H9 (cell line): ENCODE data around the gene ARNT2. TPM values are rescaled to one million over a fixed set of nuclear protein-coding genes. Genes with fewer than 3 reads are reported as not detected.

ENCODE experiments used
- DNase-seq: peaks from one replicate; pipeline ENCODE4 v3.0.0-alpha.2; 2017
- H2AFZ ChIP-seq: one replicate; pipeline ENCODE4 v1.6.1; 2013; ENCODE audit warnings: mild to moderate bottlenecking, low read length, control low read depth, moderate library complexity
- H2AK5ac ChIP-seq: 2 replicates; pipeline ENCODE4 v1.6.1; 2013; ENCODE audit warnings: low read length, control low read depth, mixed read lengths; ENCODE audit not compliant: insufficient read length
- H2BK120ac ChIP-seq: one replicate; pipeline ENCODE4 v1.6.1; 2013; ENCODE audit warnings: low read depth, mild to moderate bottlenecking, low read length, control low read depth, inconsistent platforms; ENCODE audit not compliant: poor library complexity, severe bottlenecking
- H2BK12ac ChIP-seq: 2 replicates; pipeline ENCODE4 v1.6.1; 2013; ENCODE audit warnings: low read length, control low read depth, mixed read lengths, low read depth; ENCODE audit not compliant: insufficient read length
- H2BK15ac ChIP-seq: 2 replicates; pipeline ENCODE4 v1.6.1; 2013; ENCODE audit warnings: low read depth, low read length, control low read depth
- H2BK20ac ChIP-seq: one replicate; pipeline ENCODE4 v1.6.1; 2013; ENCODE audit warnings: low read depth, mild to moderate bottlenecking, low read length, control low read depth, inconsistent platforms; ENCODE audit not compliant: poor library complexity, severe bottlenecking
- H2BK5ac ChIP-seq: 2 replicates; pipeline ENCODE4 v1.6.1; 2013; ENCODE audit warnings: low read length, control low read depth, mixed read lengths; ENCODE audit not compliant: insufficient read length
- H3K14ac ChIP-seq: 2 replicates; pipeline ENCODE4 v1.6.1; 2013; ENCODE audit warnings: low read length, control low read depth; ENCODE audit not compliant: insufficient read depth
- H3K18ac ChIP-seq: 2 replicates; pipeline ENCODE4 v1.6.1; 2013; ENCODE audit warnings: low read depth, mild to moderate bottlenecking, mixed read lengths, low read length, control low read depth; ENCODE audit not compliant: insufficient read length
- H3K23ac ChIP-seq: 2 replicates; pipeline ENCODE4 v1.6.1; 2013; ENCODE audit warnings: low read length, control low read depth, mixed read lengths, low read depth; ENCODE audit not compliant: insufficient read length
- H3K23me2 ChIP-seq: 2 replicates; pipeline ENCODE4 v1.6.1; 2013; ENCODE audit warnings: low read depth, mild to moderate bottlenecking, mixed read lengths, low read length, control low read depth; ENCODE audit not compliant: insufficient read length, poor library complexity, severe bottlenecking
- H3K27ac ChIP-seq: 2 replicates; pipeline ENCODE4 v1.5.1; 2013; ENCODE audit warnings: low read length, control low read depth, mixed read lengths, low read depth; ENCODE audit not compliant: insufficient read length
- H3K27me3 ChIP-seq: 2 replicates; pipeline ENCODE4 v1.6.1; 2013; ENCODE audit warnings: low read length, control low read depth, inconsistent platforms; ENCODE audit not compliant: insufficient read depth
- H3K4ac ChIP-seq: 2 replicates; pipeline ENCODE4 v1.6.1; 2013; ENCODE audit warnings: low read depth, mild to moderate bottlenecking, control low read depth, inconsistent platforms, low read length, moderate library complexity
- H3K4me1 ChIP-seq: 2 replicates; pipeline ENCODE4 v1.6.1; 2013; ENCODE audit warnings: low read length, control low read depth, inconsistent platforms; ENCODE audit not compliant: insufficient read depth
- H3K4me2 ChIP-seq: 2 replicates; pipeline ENCODE4 v1.6.1; 2013; ENCODE audit warnings: low read length, control low read depth, mixed read lengths; ENCODE audit not compliant: insufficient read length, insufficient read depth
- H3K56ac ChIP-seq: 2 replicates; pipeline ENCODE4 v1.6.1; 2013; ENCODE audit warnings: low read depth, mild to moderate bottlenecking, mixed read lengths, low read length, control low read depth; ENCODE audit not compliant: insufficient read length
- H3K79me1 ChIP-seq: 2 replicates; pipeline ENCODE4 v1.6.1; 2013; ENCODE audit warnings: low read depth, mild to moderate bottlenecking, moderate library complexity, low read length, control low read depth, inconsistent platforms; ENCODE audit not compliant: insufficient read depth, poor library complexity, severe bottlenecking
- H3K79me2 ChIP-seq: 2 replicates; pipeline ENCODE4 v1.6.1; 2013; ENCODE audit warnings: low read length, control low read depth, inconsistent platforms; ENCODE audit not compliant: insufficient read depth
- H3K9ac ChIP-seq: 2 replicates; pipeline ENCODE4 v1.6.1; 2013; ENCODE audit warnings: low read length, control low read depth, mixed read lengths; ENCODE audit not compliant: insufficient read length; ENCODE audit errors: extremely low read depth
- H3K9me3 ChIP-seq: one replicate; pipeline ENCODE4 v1.6.1; 2013; ENCODE audit warnings: low read depth, low read length, inconsistent platforms; ENCODE audit not compliant: control insufficient read depth
- H3T11ph ChIP-seq: one replicate; pipeline ENCODE4 v1.6.1; 2013; ENCODE audit warnings: mild to moderate bottlenecking, low read length, control low read depth, inconsistent platforms
- H4K20me1 ChIP-seq: one replicate; pipeline ENCODE4 v1.6.1; 2013; ENCODE audit not compliant: control insufficient read depth, insufficient read length, insufficient read depth
- H4K5ac ChIP-seq: 2 replicates; pipeline ENCODE4 v1.6.1; 2013; ENCODE audit warnings: low read depth, mild to moderate bottlenecking, mixed read lengths, low read length, control low read depth; ENCODE audit not compliant: insufficient read length
- H4K8ac ChIP-seq: replicated peaks from 2 replicates; pipeline ENCODE4 v1.6.1; 2013; ENCODE audit warnings: low read length, control low read depth, mixed read lengths, low read depth; ENCODE audit not compliant: insufficient read length
- H4K91ac ChIP-seq: 2 replicates; pipeline ENCODE4 v1.6.1; 2013; ENCODE audit warnings: low read depth, mild to moderate bottlenecking, moderate library complexity, mixed read lengths, low read length, control low read depth; ENCODE audit not compliant: insufficient read length
- H3K27ac Mint-ChIP-seq, 3 experiments: 2 replicates in 2 of 3; 3 replicates in 1 of 3; pipeline ENCODE4 v1.8.0; 2020 to 2021; ENCODE audit warnings: mixed read lengths in 3 of 3, mild to moderate bottlenecking in 1 of 3, moderate library complexity in 1 of 3
- H3K27me3 Mint-ChIP-seq: 2 replicates; pipeline ENCODE4 v1.8.0; 2021; ENCODE audit warnings: low read depth, mild to moderate bottlenecking, moderate library complexity, mixed read lengths
- H3K36me3 Mint-ChIP-seq, 3 experiments: 2 replicates in 2 of 3; 3 replicates in 1 of 3; pipeline ENCODE4 v1.8.0; 2020 to 2021; ENCODE audit warnings: low read depth in 3 of 3, mixed read lengths in 3 of 3; ENCODE audit not compliant: insufficient read depth in 1 of 3
- H3K4me1 Mint-ChIP-seq, 2 experiments: 2 replicates each; pipeline ENCODE4 v1.8.0; 2020; ENCODE audit warnings: mixed read lengths in 2 of 2
- H3K4me3 Mint-ChIP-seq, 2 experiments: 2 replicates in 1 of 2; 3 replicates in 1 of 2; pipeline ENCODE4 v1.8.0; 2020 to 2021; ENCODE audit warnings: mild to moderate bottlenecking in 2 of 2, mixed read lengths in 2 of 2, moderate library complexity in 1 of 2
- H3K9me3 Mint-ChIP-seq, 2 experiments: 2 replicates in 1 of 2; 3 replicates in 1 of 2; pipeline ENCODE4 v1.8.0; 2020; ENCODE audit warnings: mild to moderate bottlenecking in 2 of 2, mixed read lengths in 2 of 2, moderate library complexity in 1 of 2
- CTCF ChIP-seq: fragments of 200-600 bp; sonication (generic); conservative IDR thresholded peaks from 3 replicates; pipeline ENCODE4 v1.8.0; 2021; ENCODE audit warnings: antibody characterized with exemption, mild to moderate bottlenecking
- WGBS: extraction: QIAGEN DNeasy Blood & Tissue Kit; methylation state at CpG from one replicate; pipeline ENCODE4 v1.1.7; 2013; ENCODE audit warnings: missing lambda C conversion rate, low lambda C conversion rate, mixed read lengths; ENCODE audit not compliant: insufficient read length; ENCODE audit errors: extremely low coverage; 5-methylcytosine and 5-hydroxymethylcytosine counted together
- total RNA-seq: library from RNA; stranded (reverse); gene quantifications from 2 replicates; pipeline ENCODE4 v1.2.1, GENCODE V29; 2021

The ARNT2 gene
- total RNA-seq, 1 experiment from 2014 or later: 10.5 TPM

DNA sequence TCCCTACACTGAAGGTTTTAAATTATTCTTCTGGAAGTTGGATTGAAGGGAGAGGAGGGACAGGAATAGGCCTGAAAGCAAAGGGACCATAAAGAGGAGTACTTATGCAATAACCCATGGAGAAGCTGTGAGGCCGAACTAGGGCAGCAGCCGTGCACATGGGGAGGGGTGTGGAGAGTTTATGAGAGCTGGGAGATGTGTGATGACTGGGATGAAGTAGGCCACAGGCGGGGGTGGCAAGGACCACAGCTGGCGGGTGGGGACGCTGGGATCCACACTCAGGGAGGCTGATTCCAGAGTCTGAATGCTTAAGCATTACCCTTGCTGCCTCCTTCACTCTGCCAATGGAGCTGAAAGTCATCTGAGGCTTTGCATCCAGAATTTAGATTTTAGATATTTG, 123.8 kb downstream of the ARNT2 start:
- no peak overlapping the region for H3K9ac ChIP-seq
- no peak overlapping the region for H2AK5ac ChIP-seq
- H3K18ac ChIP-seq: no peak overlapping the region
- H3K79me2 ChIP-seq: no peaks in the 10 kb centered on the region
- Mint-ChIP-seq H3K4me1 (no peaks in the 10 kb centered on the region), H3K27me3 (peaks cover 1% of the 10 kb centered on the region), H3K27ac (no peak overlapping the region), H3K4me3 (no peak overlapping the region), H3K9me3 (peaks cover under 1 to 2% of the 10 kb centered on the region in 2 experiments; a peak in 4 of 5 replicates), H3K36me3 (peaks cover 4 to 8% (median 5%) of the 10 kb centered on the region in 3 experiments; a peak in 6 of 7 replicates)
- no CpG with 5 or more reads among the region's 5 CpGs for WGBS
- H2AFZ ChIP-seq: no peak overlapping the region
- no peaks in the 10 kb centered on the region for H3K79me1 ChIP-seq
- no peak for DNase-seq
- no peak overlapping the region for H2BK20ac ChIP-seq
- no peak overlapping the region for H3K27ac ChIP-seq
- no peak overlapping the region for H4K5ac ChIP-seq
- no peak overlapping the region for H4K91ac ChIP-seq
- H2BK12ac ChIP-seq: no peak overlapping the region
- H2BK5ac ChIP-seq: no peak overlapping the region
- no peaks in the 10 kb centered on the region for H3K9me3 ChIP-seq
- H3K23me2 ChIP-seq: no peaks in the 10 kb centered on the region
- no peaks in the 10 kb centered on the region for H3K27me3 ChIP-seq
- no peak overlapping the region for H3K14ac ChIP-seq
- TF ChIP-seq CTCF: no peak
- H4K8ac ChIP-seq: no peak overlapping the region
- H3K4ac ChIP-seq: no peak overlapping the region
- no peak overlapping the region for H3K4me2 ChIP-seq
- H2BK120ac ChIP-seq: no peak overlapping the region
- no peak overlapping the region for H2BK15ac ChIP-seq
- H3K23ac ChIP-seq: no peak overlapping the region
- H4K20me1 ChIP-seq: no peaks in the 10 kb centered on the region
- H3T11ph ChIP-seq: no peak overlapping the region
- H3K56ac ChIP-seq: no peak overlapping the region
- H3K4me1 ChIP-seq: no peaks in the 10 kb centered on the region
